Brain microvascular endothelial cell (primary cell): ENCODE data around the gene SPATA9.
"Not testable (repeated sequence)": the region's sequence is repeated elsewhere in the genome, so short reads cannot be mapped to it uniquely, and the experiment has no call there.

Experiments used
- DNase-seq: peaks from one replicate; pipeline ENCODE4 v3.0.0-alpha.2; 2020
- H3K27ac ChIP-seq: fragments of 250-450 bp; sonication (Bioruptor Pico); 2 replicates; pipeline ENCODE4 v1.5.1; 2020; ENCODE audit warnings: mild to moderate bottlenecking, moderate library complexity
- H3K27me3 ChIP-seq: fragments of 250-450 bp; sonication (Bioruptor Pico); replicated peaks from 2 replicates; pipeline ENCODE4 v1.5.1; 2020; ENCODE audit warnings: mild to moderate bottlenecking
- H3K36me3 ChIP-seq: fragments of 250-450 bp; sonication (Bioruptor Pico); replicated peaks from 2 replicates; pipeline ENCODE4 v1.5.1; 2020; ENCODE audit warnings: mild to moderate bottlenecking
- H3K4me3 ChIP-seq: 2 replicates; pipeline ENCODE4 v1.5.1; 2011; ENCODE audit warnings: low read depth, mild to moderate bottlenecking, control low read depth, low read length, moderate library complexity
- in situ Hi-C: cut with HindIII; loops from 2 replicates; pipeline ENCODE4 v1.10.0; 2017; ENCODE audit warnings: low sequenced_read_pairs, low pct_ligation_motif_present
- TF ChIP-seq, protein P1 (sequence below): IDR thresholded peaks from 2 replicates; pipeline ENCODE4 v1.5.1; 2011; ENCODE audit warnings: low read depth, mild to moderate bottlenecking, moderate library complexity, low read length, control low read depth, inconsistent platforms; ENCODE audit errors: missing control alignments

The SPATA9 gene

DNA sequence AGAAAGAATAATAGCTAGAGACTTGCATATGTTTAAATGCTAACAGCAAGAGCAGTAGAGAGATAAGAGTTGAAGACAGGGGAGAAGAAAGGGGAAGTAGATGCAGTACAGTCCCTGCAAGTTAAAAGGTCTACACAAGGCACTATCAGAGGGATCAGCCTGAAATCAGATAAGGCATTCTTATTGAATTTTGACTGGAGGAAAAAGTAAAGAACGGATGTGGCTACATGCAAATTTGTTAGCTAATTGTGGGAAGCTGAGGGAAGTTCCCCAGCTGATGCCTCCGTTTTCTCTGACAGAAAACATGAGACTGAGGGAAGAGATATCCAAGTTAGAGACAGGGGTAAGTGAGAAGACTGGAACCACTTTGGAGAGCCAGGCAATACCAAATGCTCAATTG lies 35.4 kb upstream of the SPATA9 start:
- in situ Hi-C loops = no loop called here
- no peaks in the 10 kb centered on the region for H3K27me3 ChIP-seq
- TF ChIP-seq, protein P1, sequence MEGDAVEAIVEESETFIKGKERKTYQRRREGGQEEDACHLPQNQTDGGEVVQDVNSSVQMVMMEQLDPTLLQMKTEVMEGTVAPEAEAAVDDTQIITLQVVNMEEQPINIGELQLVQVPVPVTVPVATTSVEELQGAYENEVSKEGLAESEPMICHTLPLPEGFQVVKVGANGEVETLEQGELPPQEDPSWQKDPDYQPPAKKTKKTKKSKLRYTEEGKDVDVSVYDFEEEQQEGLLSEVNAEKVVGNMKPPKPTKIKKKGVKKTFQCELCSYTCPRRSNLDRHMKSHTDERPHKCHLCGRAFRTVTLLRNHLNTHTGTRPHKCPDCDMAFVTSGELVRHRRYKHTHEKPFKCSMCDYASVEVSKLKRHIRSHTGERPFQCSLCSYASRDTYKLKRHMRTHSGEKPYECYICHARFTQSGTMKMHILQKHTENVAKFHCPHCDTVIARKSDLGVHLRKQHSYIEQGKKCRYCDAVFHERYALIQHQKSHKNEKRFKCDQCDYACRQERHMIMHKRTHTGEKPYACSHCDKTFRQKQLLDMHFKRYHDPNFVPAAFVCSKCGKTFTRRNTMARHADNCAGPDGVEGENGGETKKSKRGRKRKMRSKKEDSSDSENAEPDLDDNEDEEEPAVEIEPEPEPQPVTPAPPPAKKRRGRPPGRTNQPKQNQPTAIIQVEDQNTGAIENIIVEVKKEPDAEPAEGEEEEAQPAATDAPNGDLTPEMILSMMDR = no peak
- no peak overlapping the region for H3K4me3 ChIP-seq
- H3K36me3 ChIP-seq = no peaks in the 10 kb centered on the region
- no peak for DNase-seq
- no peak overlapping the region for H3K27ac ChIP-seq

DNA sequence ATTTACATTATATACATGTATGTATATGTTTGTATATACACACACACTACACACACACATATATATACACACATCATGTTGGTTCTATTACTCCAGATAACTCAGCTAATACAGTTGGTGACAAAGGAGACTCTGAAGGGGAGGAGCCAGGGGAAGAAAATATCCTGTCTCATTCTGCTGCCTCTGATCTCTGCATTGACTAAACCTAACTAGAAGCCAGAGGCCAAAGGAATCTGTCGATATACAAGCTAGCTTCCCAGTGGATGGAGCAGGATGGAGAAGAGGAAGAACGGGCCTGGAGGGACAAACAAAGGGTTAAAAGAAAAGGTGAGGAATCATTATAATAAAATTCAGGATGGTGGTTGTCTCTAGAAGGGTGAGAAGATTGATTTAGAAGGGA lies 34.6 kb upstream of the SPATA9 start:
- TF ChIP-seq, protein P1 = no peak
- Histone ChIP-seq H3K36me3 (no peaks in the 10 kb centered on the region), H3K4me3 (no peak overlapping the region), H3K27me3 (no peaks in the 10 kb centered on the region), H3K27ac (no peak overlapping the region)
- in situ Hi-C loops = no loop called here
- no peak for DNase-seq

DNA sequence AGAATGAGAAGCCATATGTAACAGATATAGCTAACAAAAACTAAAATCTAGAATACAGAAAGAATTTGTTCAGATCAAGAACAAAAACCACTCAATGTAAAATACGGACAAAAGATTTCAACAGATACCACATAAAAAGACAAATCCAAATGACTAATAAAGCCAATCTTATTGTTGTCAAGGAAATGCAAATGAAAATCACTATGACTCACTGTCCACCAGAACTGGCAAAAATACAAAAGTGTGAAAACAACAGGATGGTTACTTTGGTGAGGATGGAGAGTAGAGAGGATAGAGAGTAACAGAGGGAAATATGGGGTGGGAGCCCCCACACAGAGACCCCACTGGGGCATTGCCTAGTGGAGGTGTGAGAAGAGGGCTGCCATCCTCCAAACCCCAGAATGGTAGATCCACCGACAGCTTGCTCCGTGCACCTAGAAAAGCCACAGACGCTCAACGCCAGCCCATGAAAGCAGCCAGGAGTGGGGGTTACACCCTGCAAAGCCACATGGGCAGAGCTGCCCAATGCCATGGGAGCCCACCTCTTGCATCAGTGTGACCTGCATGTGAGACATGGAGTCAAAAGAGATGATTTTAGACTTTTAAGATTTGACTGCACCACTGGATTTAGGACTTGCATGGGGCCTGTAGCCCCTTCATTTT lies 33.1 kb upstream of the SPATA9 start:
- H3K36me3 ChIP-seq = no peaks in the 10 kb centered on the region
- no peak overlapping the region for H3K27ac ChIP-seq
- H3K4me3 ChIP-seq = no peak overlapping the region
- in situ Hi-C loops = no loop called here
- no peaks in the 10 kb centered on the region for H3K27me3 ChIP-seq
- TF ChIP-seq, protein P1 = no peak
- DNase-seq = peak; percentile 70

DNA sequence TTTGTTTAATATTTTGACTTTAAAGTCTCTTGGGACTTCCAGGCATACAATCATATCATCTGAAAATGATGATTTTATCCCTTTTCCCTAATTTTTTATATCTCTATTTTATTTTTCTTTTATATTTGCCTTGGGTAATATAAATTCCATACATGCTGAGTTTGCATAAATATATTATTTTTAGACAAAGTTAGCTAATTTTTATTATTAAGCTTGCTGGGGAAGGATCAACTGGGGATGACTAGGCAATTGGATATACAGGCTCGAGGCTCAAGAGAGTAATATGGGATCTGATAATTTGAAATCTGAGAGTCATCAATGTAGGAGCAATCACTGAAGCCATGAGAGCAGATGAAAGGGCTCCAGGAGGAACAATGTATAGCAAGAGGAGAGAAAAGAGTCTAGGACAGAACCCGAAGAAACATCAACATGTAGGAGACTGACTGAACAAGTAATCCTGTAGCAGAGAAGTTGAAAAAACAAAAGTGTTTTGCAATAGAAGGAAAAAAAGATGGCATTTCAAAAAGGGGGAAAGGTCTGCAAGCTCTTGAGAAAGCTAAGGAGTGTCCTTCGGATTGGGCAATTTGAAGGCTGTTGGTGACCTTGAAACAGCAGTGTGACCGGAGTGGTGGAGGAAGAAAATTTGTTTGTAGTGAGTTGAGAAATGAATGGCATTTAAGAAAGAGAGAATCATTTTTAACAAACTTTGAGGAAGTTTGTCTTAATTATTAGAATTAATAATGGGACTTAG lies 31.3 kb upstream of the SPATA9 start:
- no peaks in the 10 kb centered on the region for H3K36me3 ChIP-seq
- in situ Hi-C loops = no loop called here
- no peak for DNase-seq
- TF ChIP-seq, protein P1 = no peak
- H3K4me3 ChIP-seq = no peak overlapping the region
- no peaks in the 10 kb centered on the region for H3K27me3 ChIP-seq
- no peak overlapping the region for H3K27ac ChIP-seq

- in situ Hi-C loops, H3K36me3 ChIP-seq, H3K4me3 ChIP-seq, DNase-seq, H3K27ac ChIP-seq, H3K27me3 ChIP-seq: not testable (repeated sequence)
Observed at GRCh38 chr5:95713246-95713645, 30.5 kb upstream of the SPATA9 start.

- peak; percentile 78 for DNase-seq
Observed at GRCh38 chr5:95712347-95712958, 29.7 kb upstream of the SPATA9 start.

More at GRCh38 chr5:95712347-95712958, 29.7 kb upstream of the SPATA9 start:
- H3K27me3 ChIP-seq = no peaks in the 10 kb centered on the region
- no peak overlapping the region for H3K4me3 ChIP-seq
- H3K27ac ChIP-seq = no peak overlapping the region
- in situ Hi-C loops = no loop called here
- H3K36me3 ChIP-seq = no peaks in the 10 kb centered on the region
- TF ChIP-seq, protein P1 = no peak
